ENCODE measurements around the gene ZC3H4.

Gene ZC3H4

GRCh38 chr19:47113850-47114651 lies 475 bp upstream of the ZC3H4 start:
- peak overlapping the region; percentile 86 for H3K4me3 ChIP-seq (ENCODE audit: control insufficient read depth, low read depth, low read length)
- no peak for DNase-seq (ENCODE audit: low read depth)
- TF ChIP-seq CTCF (IDR thresholded peaks at IDR 0.05; ENCODE audit: control insufficient read depth, insufficient read depth, low read depth, low read length, missing control alignments), result no peak

- DNase-seq (ENCODE audit: low read depth), result peak; percentile 61
- no peak for TF ChIP-seq CTCF (IDR thresholded peaks at IDR 0.05; ENCODE audit: control insufficient read depth, insufficient read depth, low read depth, low read length, missing control alignments)
- peak overlapping the region; percentile 86 for H3K4me3 ChIP-seq (ENCODE audit: control insufficient read depth, low read depth, low read length)
Observed at GRCh38 chr19:47112166-47112996, 1.2 kb downstream of the ZC3H4 start.

GRCh38 chr19:47111682-47112165 lies 1.9 kb downstream of the ZC3H4 start:
- no peak for DNase-seq (ENCODE audit: low read depth)
- H3K4me3 ChIP-seq (ENCODE audit: control insufficient read depth, low read depth, low read length), result peak overlapping the region; percentile 86
- TF ChIP-seq CTCF (IDR thresholded peaks at IDR 0.05; ENCODE audit: control insufficient read depth, insufficient read depth, low read depth, low read length, missing control alignments), result no peak

- no peak for TF ChIP-seq CTCF (IDR thresholded peaks at IDR 0.05; ENCODE audit: control insufficient read depth, insufficient read depth, low read depth, low read length, missing control alignments)
- peak overlapping the region; percentile 86 for H3K4me3 ChIP-seq (ENCODE audit: control insufficient read depth, low read depth, low read length)
- DNase-seq (ENCODE audit: low read depth), result no peak
Observed at GRCh38 chr19:47111006-47111621, 2.5 kb downstream of the ZC3H4 start.

GRCh38 chr19:47110521-47111005 lies 3.0 kb downstream of the ZC3H4 start:
- no peak for TF ChIP-seq CTCF (IDR thresholded peaks at IDR 0.05; ENCODE audit: control insufficient read depth, insufficient read depth, low read depth, low read length, missing control alignments)
- H3K4me3 ChIP-seq (ENCODE audit: control insufficient read depth, low read depth, low read length), result peak overlapping the region; percentile 86
- DNase-seq (ENCODE audit: low read depth), result no peak

Measured in AG09309 (cell line).